HepG2 (cell line): ENCODE data around the gene PDE9A. TPM values are rescaled to one million over a fixed set of nuclear protein-coding genes. Genes with fewer than 3 reads are reported as not detected.
A peak's percentile ranks its signal among the peaks of the same experiment; 100 is the strongest.

Source experiments
- ATF6 ChIP-seq: sonication (generic); formaldehyde crosslinking; conservative IDR thresholded peaks from 2 replicates; pipeline ENCODE4 v1.4.0; 2020; ENCODE audit warnings: missing genetic modification reagents
- ESRRA ChIP-seq: sonication (generic); formaldehyde crosslinking; IDR thresholded peaks from 2 replicates; pipeline ENCODE4 v1.5.1; 2020; ENCODE audit warnings: mild to moderate bottlenecking, low read depth, missing genetic modification reagents
- FOSL2 ChIP-seq: sonication (generic); formaldehyde crosslinking; IDR thresholded peaks from 2 replicates; pipeline ENCODE4 v1.4.0; 2020; ENCODE audit warnings: missing genetic modification reagents
- KLF11 ChIP-seq: IDR thresholded peaks from 2 replicates; pipeline ENCODE4 v1.6.1; 2016; ENCODE audit warnings: missing compliant biosample characterization
- KLF13 ChIP-seq: sonication (generic); formaldehyde crosslinking; IDR thresholded peaks from 2 replicates; pipeline ENCODE4 v1.4.0; 2020; ENCODE audit warnings: mild to moderate bottlenecking, missing genetic modification reagents
- MAFK ChIP-seq, 2 experiments: IDR thresholded peaks in 1 of 2; conservative IDR thresholded peaks in 1 of 2; 2 replicates each; pipeline ENCODE4 v1.6.1; 2011; ENCODE audit warnings: improper control_type of control experiment in 2 of 2, low read length in 2 of 2
- MATR3 ChIP-seq: sonication (generic); formaldehyde crosslinking; IDR thresholded peaks from 2 replicates; pipeline ENCODE4 v1.4.0; 2020; ENCODE audit warnings: missing genetic modification reagents
- MXD4 ChIP-seq: IDR thresholded peaks from 2 replicates; pipeline ENCODE4 v1.6.1; 2016; ENCODE audit warnings: mild to moderate bottlenecking, missing biosample characterization, missing genetic modification reagents
- MXI1 ChIP-seq: IDR thresholded peaks from 3 replicates; pipeline ENCODE4 v1.6.1; 2012; ENCODE audit warnings: low read depth, low read length, inconsistent platforms, borderline replicate concordance
- PAF1 ChIP-seq: IDR thresholded peaks from 2 replicates; pipeline ENCODE4 v1.6.1; 2016; ENCODE audit warnings: missing genetic modification reagents, missing compliant biosample characterization
- SIX1 ChIP-seq: sonication (generic); formaldehyde crosslinking; IDR thresholded peaks from 2 replicates; pipeline ENCODE4 v1.4.0; 2020; ENCODE audit warnings: missing genetic modification reagents, borderline replicate concordance
- SKIL ChIP-seq: sonication (generic); formaldehyde crosslinking; IDR thresholded peaks from 2 replicates; pipeline ENCODE4 v1.8.0; 2022; ENCODE audit warnings: missing genetic modification reagents, mild to moderate bottlenecking, moderate library complexity, borderline replicate concordance
- SMARCC2 ChIP-seq: fragments of 450-650 bp; IDR thresholded peaks from 2 replicates; pipeline ENCODE4 v1.6.1; 2017; ENCODE audit warnings: antibody characterized with exemption, mild to moderate bottlenecking
- SOX6 ChIP-seq, 2 experiments: fragments of 450-650 bp in 1 of 2; sonication (generic) in 1 of 2; formaldehyde crosslinking in 1 of 2; IDR thresholded peaks; 2 replicates each; pipeline versions ENCODE4 v1.4.0 to v1.6.1; 2017 to 2020; ENCODE audit warnings: antibody characterized with exemption in 1 of 2, mild to moderate bottlenecking in 1 of 2, missing genetic modification reagents in 1 of 2
- SSRP1 ChIP-seq: IDR thresholded peaks from 2 replicates; pipeline ENCODE4 v1.6.1; 2016; ENCODE audit warnings: control low read depth
- TEF ChIP-seq: sonication (generic); formaldehyde crosslinking; IDR thresholded peaks from 2 replicates; pipeline ENCODE4 v1.5.0; 2020; ENCODE audit warnings: missing genetic modification reagents
- TGIF2 ChIP-seq: IDR thresholded peaks from 2 replicates; pipeline ENCODE4 v1.6.1; 2016; ENCODE audit warnings: control low read depth, missing compliant biosample characterization
- TRIM24 ChIP-seq: sonication (generic); formaldehyde crosslinking; IDR thresholded peaks from 2 replicates; pipeline ENCODE4 v1.8.0; 2022; ENCODE audit warnings: mild to moderate bottlenecking, missing genetic modification reagents
- TSC22D2 ChIP-seq: sonication (generic); formaldehyde crosslinking; IDR thresholded peaks from 2 replicates; pipeline ENCODE4 v1.5.1; 2020; ENCODE audit warnings: missing genetic modification reagents, mild to moderate bottlenecking, borderline replicate concordance
- ZNF18 ChIP-seq: sonication (generic); formaldehyde crosslinking; IDR thresholded peaks from 2 replicates; pipeline ENCODE4 v1.8.0; 2022; ENCODE audit warnings: mild to moderate bottlenecking, missing genetic modification reagents; ENCODE audit not compliant: insufficient replicate concordance
- ZNF292 ChIP-seq: sonication (generic); formaldehyde crosslinking; IDR thresholded peaks from 2 replicates; pipeline ENCODE4 v1.8.1; 2022; ENCODE audit warnings: mild to moderate bottlenecking, low read depth, missing genetic modification reagents, borderline replicate concordance
- ZNF383 ChIP-seq: sonication (generic); formaldehyde crosslinking; IDR thresholded peaks from 2 replicates; pipeline ENCODE4 v1.4.0; 2020; ENCODE audit warnings: missing genetic modification reagents, mild to moderate bottlenecking, borderline replicate concordance
- ZNF652 ChIP-seq: IDR thresholded peaks from 2 replicates; pipeline ENCODE4 v1.6.1; 2016; ENCODE audit warnings: low read depth, borderline replicate concordance
- ZNF670 ChIP-seq: sonication (generic); formaldehyde crosslinking; IDR thresholded peaks from 2 replicates; pipeline ENCODE4 v1.8.0; 2022; ENCODE audit warnings: mild to moderate bottlenecking, missing genetic modification reagents, borderline replicate concordance
- ZNF766 ChIP-seq: sonication (generic); formaldehyde crosslinking; IDR thresholded peaks from 2 replicates; pipeline ENCODE4 v1.5.0; 2020; ENCODE audit warnings: missing genetic modification reagents, borderline replicate concordance
- ZNF878 ChIP-seq: sonication (generic); formaldehyde crosslinking; IDR thresholded peaks from 2 replicates; pipeline ENCODE4 v1.8.1; 2023; ENCODE audit warnings: mild to moderate bottlenecking, missing genetic modification reagents, moderate library complexity
- polyA plus RNA-seq, 8 experiments: library from polyadenylated mRNA; depleted of rRNA in 3 of 8; stranded (reverse) in 7 of 8; unstranded in 1 of 8; fragments of >200 nt; fragmentation: Illumina TruSeq in 4 of 8; extraction: Trizol in 4 of 8; gene quantifications; 2 replicates each; pipeline versions ENCODE4 v1.2.1 to v1.2.3, GENCODE V29; 2011 to 2016; ENCODE audit warnings: low read depth in 4 of 8, missing spikeins in 1 of 8, mixed read lengths in 1 of 8; ENCODE audit not compliant: insufficient read depth in 1 of 8
- total RNA-seq, 5 experiments: library from RNA; depleted of rRNA; stranded (reverse); fragments of >200 nt; fragmentation: Illumina TruSeq; extraction: Trizol; gene quantifications; 2 replicates each; pipeline ENCODE4 v1.2.3, GENCODE V29; 2016; ENCODE audit warnings: low read depth in 1 of 5

The PDE9A gene
- total and polyA plus RNA-seq, 2 of the 13 experiments (the other 11 are each of a cell fraction or from before 2014, with no cell fraction given) = 4.6 to 19.7 TPM

GRCh38 chr21:42733037-42733627 lies 79.7 kb downstream of the PDE9A start (continued):
- no peak for TF ChIP-seq ZNF878 (CRISPR knock-in tag)
- no peak for TF ChIP-seq TRIM24 (CRISPR knock-in tag)
- TF ChIP-seq SSRP1 (CRISPR knock-in tag) = no peak
- TF ChIP-seq ZNF652 = no peak
- TF ChIP-seq ZNF383 (CRISPR knock-in tag) = no peak
- no peak for TF ChIP-seq SMARCC2
- no peak for TF ChIP-seq TSC22D2
- TF ChIP-seq ZNF292 (CRISPR knock-in tag) = no peak
- no peak for TF ChIP-seq PAF1 (CRISPR knock-in tag)
- peak; percentile 56 for TF ChIP-seq ZNF18
- 0 out of 4 replicates have a peak, but pooled peaks of 1 of the 2 experiments have one; percentile 16 for TF ChIP-seq MAFK (conservative IDR thresholded peaks at IDR 0.05 in 1 of 2, IDR thresholded peaks at IDR 0.05 in 1 of 2; ENCODE audit: low read length in 2 of 2)
- TF ChIP-seq SOX6 (IDR thresholded peaks at IDR 0.05) = no peak
- TF ChIP-seq SOX6 (CRISPR knock-in tag; IDR thresholded peaks at IDR 0.05) = peak; percentile 67
- no peak for TF ChIP-seq MXD4 (CRISPR knock-in tag)
- TF ChIP-seq SKIL (CRISPR knock-in tag) = no peak
- TF ChIP-seq ATF6 (CRISPR knock-in tag) = no peak
- TF ChIP-seq KLF11 (CRISPR knock-in tag) = no peak
- no peak for TF ChIP-seq ZNF766
- no peak for TF ChIP-seq MXI1
- no peak for TF ChIP-seq FOSL2 (CRISPR knock-in tag)
- no peak for TF ChIP-seq MATR3 (CRISPR knock-in tag)
- TF ChIP-seq TEF (CRISPR knock-in tag) = no peak
- TF ChIP-seq TGIF2 (CRISPR knock-in tag) = 0 out of 2 replicates have a peak, but pooled peaks have one; percentile 1
- no peak for TF ChIP-seq SIX1 (CRISPR knock-in tag)
- no peak for TF ChIP-seq ESRRA
- TF ChIP-seq KLF13 (CRISPR knock-in tag) = no peak
- no peak for TF ChIP-seq ZNF670
